ENCODE measurements around the gene SLC7A8.

The SLC7A8 gene

GRCh38 chr14:23080474-23080873, 103.0 kb downstream of the SLC7A8 start:
- Histone ChIP-seq H3K4me3 (ENCODE audit: insufficient read length, low read depth) (no peak overlapping the region), H3K4me1 (ENCODE audit: insufficient read depth, insufficient read length) (no peaks in the 10 kb centered on the region), H3K9ac (ENCODE audit: insufficient read length, low read depth) (no peak overlapping the region), H3K9me3 (ENCODE audit: insufficient read depth, low read length) (no peaks in the 10 kb centered on the region), H3K27me3 (ENCODE audit: insufficient read depth, insufficient read length) (no peaks in the 10 kb centered on the region), H3K36me3 (ENCODE audit: insufficient read depth, insufficient read length, low read length) (peaks cover 81% of the 10 kb centered on the region)
- no peak for DNase-seq (ENCODE audit: low read depth, low spot score)
- TF ChIP-seq SUZ12 (IDR thresholded peaks at IDR 0.05; ENCODE audit: extremely low read depth, insufficient read depth, insufficient read length), result no peak
- TF ChIP-seq YY1 (IDR thresholded peaks at IDR 0.05; ENCODE audit: insufficient read depth, insufficient read length), result no peak
- TF ChIP-seq ZNF274 (IDR thresholded peaks at IDR 0.05; ENCODE audit: low read depth, low read length), result no peak

- no peaks in the 10 kb centered on the region for H3K27me3 ChIP-seq (ENCODE audit: insufficient read depth, insufficient read length)
- peaks cover 80% of the 10 kb centered on the region for H3K36me3 ChIP-seq (ENCODE audit: insufficient read depth, insufficient read length, low read length)
- no peak for DNase-seq (ENCODE audit: low read depth, low spot score)
- no peak overlapping the region for H3K4me3 ChIP-seq (ENCODE audit: insufficient read length, low read depth)
- no peaks in the 10 kb centered on the region for H3K4me1 ChIP-seq (ENCODE audit: insufficient read depth, insufficient read length)
- no peak for TF ChIP-seq SUZ12 (IDR thresholded peaks at IDR 0.05; ENCODE audit: extremely low read depth, insufficient read depth, insufficient read length)
- no peak for TF ChIP-seq YY1 (IDR thresholded peaks at IDR 0.05; ENCODE audit: insufficient read depth, insufficient read length)
- no peak for TF ChIP-seq ZNF274 (IDR thresholded peaks at IDR 0.05; ENCODE audit: low read depth, low read length)
- no peak overlapping the region for H3K9ac ChIP-seq (ENCODE audit: insufficient read length, low read depth)
- no peaks in the 10 kb centered on the region for H3K9me3 ChIP-seq (ENCODE audit: insufficient read depth, low read length)
Observed at GRCh38 chr14:23079716-23080115, 103.7 kb downstream of the SLC7A8 start.

- Histone ChIP-seq H3K4me3 (ENCODE audit: insufficient read length, low read depth) (no peak overlapping the region), H3K27me3 (ENCODE audit: insufficient read depth, insufficient read length) (no peaks in the 10 kb centered on the region), H3K9ac (ENCODE audit: insufficient read length, low read depth) (no peak overlapping the region), H3K4me1 (ENCODE audit: insufficient read depth, insufficient read length) (no peaks in the 10 kb centered on the region), H3K9me3 (ENCODE audit: insufficient read depth, low read length) (no peaks in the 10 kb centered on the region), H3K36me3 (ENCODE audit: insufficient read depth, insufficient read length, low read length) (peaks cover 89% of the 10 kb centered on the region)
- DNase-seq (ENCODE audit: low read depth, low spot score), result no peak
- no peak for TF ChIP-seq YY1 (IDR thresholded peaks at IDR 0.05; ENCODE audit: insufficient read depth, insufficient read length)
Observed at GRCh38 chr14:23078692-23079116, 104.8 kb downstream of the SLC7A8 start.

- Histone ChIP-seq H3K27me3 (ENCODE audit: insufficient read depth, insufficient read length) (no peaks in the 10 kb centered on the region), H3K9me3 (ENCODE audit: insufficient read depth, low read length) (no peaks in the 10 kb centered on the region), H3K4me3 (ENCODE audit: insufficient read length, low read depth) (no peak overlapping the region), H3K9ac (ENCODE audit: insufficient read length, low read depth) (no peak overlapping the region), H3K4me1 (ENCODE audit: insufficient read depth, insufficient read length) (no peaks in the 10 kb centered on the region), H3K36me3 (ENCODE audit: insufficient read depth, insufficient read length, low read length) (peaks cover 93% of the 10 kb centered on the region)
- no peak for DNase-seq (ENCODE audit: low read depth, low spot score)
- no peak for TF ChIP-seq SUZ12 (IDR thresholded peaks at IDR 0.05; ENCODE audit: extremely low read depth, insufficient read depth, insufficient read length)
- TF ChIP-seq ZNF274 (IDR thresholded peaks at IDR 0.05; ENCODE audit: low read depth, low read length), result no peak
- TF ChIP-seq YY1 (IDR thresholded peaks at IDR 0.05; ENCODE audit: insufficient read depth, insufficient read length), result no peak
Observed at GRCh38 chr14:23077962-23078361, 105.5 kb downstream of the SLC7A8 start.

- H3K27me3 ChIP-seq (ENCODE audit: insufficient read depth, insufficient read length), result no peaks in the 10 kb centered on the region
- no peak for DNase-seq (ENCODE audit: low read depth, low spot score)
- no peak overlapping the region for H3K4me3 ChIP-seq (ENCODE audit: insufficient read length, low read depth)
- H3K9me3 ChIP-seq (ENCODE audit: insufficient read depth, low read length), result no peaks in the 10 kb centered on the region
- peaks cover 2% of the 10 kb centered on the region for H3K4me1 ChIP-seq (ENCODE audit: insufficient read depth, insufficient read length)
- H3K9ac ChIP-seq (ENCODE audit: insufficient read length, low read depth), result no peak overlapping the region
- TF ChIP-seq SUZ12 (IDR thresholded peaks at IDR 0.05; ENCODE audit: extremely low read depth, insufficient read depth, insufficient read length) (no peak), ZNF274 (IDR thresholded peaks at IDR 0.05; ENCODE audit: low read depth, low read length) (no peak), YY1 (IDR thresholded peaks at IDR 0.05; ENCODE audit: insufficient read depth, insufficient read length) (no peak)
- peaks cover 94% of the 10 kb centered on the region for H3K36me3 ChIP-seq (ENCODE audit: insufficient read depth, insufficient read length, low read length)
Observed at GRCh38 chr14:23076785-23077408, 106.6 kb downstream of the SLC7A8 start.

Data from NT2/D1 (cell line).